OCI-LY7 (cell line): ENCODE results near the gene ATP9B. TPM values are rescaled to one million over a fixed set of nuclear protein-coding genes. Genes with fewer than 3 reads are reported as not detected.

ENCODE experiments used
- BruUV-seq: library from RNA; stranded (reverse); fragments of 400-500 nt; replicated peaks from 2 replicates; lab custom pipeline; 2021; lab: Mats Ljungman, UMichigan
- CTCF ChIA-PET: fragments of 300-600 bp; sonication (Branson Sonifier 250); formaldehyde crosslinking; loops from one replicate; lab custom pipeline; 2022; ENCODE audit warnings: antibody characterized with exemption; ENCODE audit not compliant: unreplicated experiment; lab: Charles Lee
- POLR2A ChIA-PET: fragments of 300-600 bp; sonication (Branson Sonifier 250); formaldehyde crosslinking; loops from one replicate; lab custom pipeline; 2022; ENCODE audit warnings: antibody characterized with exemption; lab: Charles Lee
- DNase-seq: peaks from one replicate; pipeline ENCODE4 v3.0.0-alpha.2; 2015; ENCODE audit warnings: low spot score
- H2AFZ ChIP-seq: fragments of 200-600 bp; sonication (generic), shearing (Covaris generic); 2 replicates; pipeline ENCODE4 v1.6.1; 2014; ENCODE audit warnings: mild to moderate bottlenecking, antibody characterized with exemption, low read length, moderate library complexity
- H3K27ac ChIP-seq: fragments of 200-600 bp; sonication (generic); 2 replicates; pipeline ENCODE4 v1.5.1; 2014; ENCODE audit warnings: mixed run types, low read depth, mild to moderate bottlenecking, moderate library complexity, low read length, inconsistent platforms; ENCODE audit not compliant: poor library complexity, severe bottlenecking
- H3K36me3 ChIP-seq: fragments of 200-600 bp; sonication (generic); 2 replicates; pipeline ENCODE4 v1.6.1; 2014; ENCODE audit warnings: mild to moderate bottlenecking, antibody characterized with exemption, low read length, moderate library complexity, mixed read lengths; ENCODE audit not compliant: insufficient read depth
- H3K4me1 ChIP-seq: fragments of 200-600 bp; sonication (generic); 2 replicates; pipeline ENCODE4 v1.5.1; 2014; ENCODE audit warnings: mild to moderate bottlenecking, low read length; ENCODE audit not compliant: insufficient read depth, poor library complexity, severe bottlenecking
- H3K4me2 ChIP-seq: fragments of 200-600 bp; sonication (generic); 2 replicates; pipeline ENCODE4 v1.6.1; 2014; ENCODE audit warnings: mild to moderate bottlenecking, low read length
- H3K4me3 ChIP-seq: fragments of 200-600 bp; sonication (generic); 2 replicates; pipeline ENCODE4 v1.5.1; 2014; ENCODE audit warnings: mild to moderate bottlenecking, low read depth, low read length; ENCODE audit not compliant: poor library complexity, severe bottlenecking
- H3K79me2 ChIP-seq: fragments of 200-600 bp; sonication (generic); 2 replicates; pipeline ENCODE4 v1.6.1; 2016; ENCODE audit warnings: low read depth, mild to moderate bottlenecking, low read length, moderate library complexity, mixed read lengths; ENCODE audit not compliant: insufficient read depth
- H3K9me2 ChIP-seq: fragments of 200-600 bp; sonication (generic); 2 replicates; pipeline ENCODE4 v1.6.1; 2016; ENCODE audit warnings: mild to moderate bottlenecking, low read length, mixed read lengths; ENCODE audit not compliant: insufficient read depth
- H3K9me3 ChIP-seq: fragments of 200-600 bp; sonication (generic); 2 replicates; pipeline ENCODE4 v1.6.1; 2014; ENCODE audit warnings: mild to moderate bottlenecking, mixed run types, low read length, mixed read lengths
- H4K20me1 ChIP-seq: fragments of 200-600 bp; sonication (generic); 2 replicates; pipeline ENCODE4 v1.6.1; 2014; ENCODE audit warnings: mild to moderate bottlenecking, antibody characterized with exemption, low read length, moderate library complexity, mixed read lengths; ENCODE audit not compliant: insufficient read depth
- CTCF ChIP-seq: fragments of 200-600 bp; sonication (generic); conservative IDR thresholded peaks from 2 replicates; pipeline ENCODE4 v1.5.1; 2014; ENCODE audit warnings: mild to moderate bottlenecking, antibody characterized with exemption, low read length, moderate library complexity, mixed read lengths
- EZH2phosphoT487 ChIP-seq: fragments of 200-600 bp; sonication (generic); IDR thresholded peaks from 2 replicates; pipeline ENCODE4 v1.6.1; 2018; ENCODE audit warnings: low read depth, borderline replicate concordance, mild to moderate bottlenecking, mixed run types, antibody characterized with exemption, low read length, moderate library complexity, mixed read lengths
- intact Hi-C: fragments of 100-400 bp; cut with micrococcal nuclease; formaldehyde crosslinking; loops from one replicate; pipeline ENCODE4 v1.10.0; 2022; ENCODE audit not compliant: unreplicated experiment
- total RNA-seq, 2 experiments: library from RNA; depleted of rRNA in 1 of 2; stranded (reverse); fragments of >200 nt in 1 of 2; shearing (Covaris generic) in 1 of 2; gene quantifications; 2 replicates each; pipeline ENCODE4 v1.2.3, GENCODE V29; 2014 to 2022

The ATP9B gene
- total RNA-seq, 2 experiments from 2014 or later = 27.1 to 36.4 TPM

GRCh38 chr18:79062806-79063205, 6.4 kb upstream of the ATP9B start:
- Histone ChIP-seq H2AFZ (no peak overlapping the region), H3K9me2 (no peaks in the 10 kb centered on the region), H3K27ac (no peak overlapping the region), H3K79me2 (no peaks in the 10 kb centered on the region), H3K4me3 (no peak overlapping the region), H3K36me3 (no peaks in the 10 kb centered on the region), H3K4me2 (no peak overlapping the region), H4K20me1 (no peaks in the 10 kb centered on the region), H3K4me1 (no peaks in the 10 kb centered on the region), H3K9me3 (no peaks in the 10 kb centered on the region)
- TF ChIP-seq CTCF (no peak), EZH2phosphoT487 (no peak)
- no TSS peak for BruUV-seq
- ChIA-PET CTCF (no interaction called here), POLR2A (no interaction called here)
- intact Hi-C loops = no loop called here
- no peak for DNase-seq

DNA sequence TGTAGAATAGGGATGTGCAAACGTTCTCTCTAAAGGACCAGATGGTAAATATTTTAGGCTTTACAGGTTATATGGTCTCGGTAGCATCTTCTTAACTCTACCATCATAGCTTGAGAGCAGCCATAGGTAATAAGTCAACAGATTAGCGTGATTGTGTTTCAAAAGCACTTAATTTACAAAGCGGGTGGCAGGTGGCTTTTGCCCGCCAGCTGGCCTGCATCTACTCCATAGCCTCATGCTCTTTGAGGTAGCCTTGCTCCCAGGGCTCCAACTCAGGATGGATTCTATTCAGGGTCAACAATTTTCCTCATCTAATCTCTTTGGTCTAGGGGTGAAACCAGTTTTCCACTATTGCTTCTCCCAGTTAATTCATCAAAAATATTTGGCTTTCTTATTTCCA, 5.0 kb upstream of the ATP9B start:
- H3K36me3 ChIP-seq = no peaks in the 10 kb centered on the region
- TF ChIP-seq EZH2phosphoT487 = no peak
- no peak for TF ChIP-seq CTCF
- H2AFZ ChIP-seq = no peak overlapping the region
- H3K9me3 ChIP-seq = no peaks in the 10 kb centered on the region
- ChIA-PET POLR2A (no interaction called here), CTCF (no interaction called here)
- no peaks in the 10 kb centered on the region for H3K79me2 ChIP-seq
- H3K27ac ChIP-seq = no peak overlapping the region
- H3K4me3 ChIP-seq = no peak overlapping the region
- intact Hi-C loops = no loop called here
- H3K4me1 ChIP-seq = no peaks in the 10 kb centered on the region
- H4K20me1 ChIP-seq = no peaks in the 10 kb centered on the region
- H3K9me2 ChIP-seq = no peaks in the 10 kb centered on the region
- no TSS peak for BruUV-seq
- no peak overlapping the region for H3K4me2 ChIP-seq
- DNase-seq = no peak

- DNase-seq = no peak
- Histone ChIP-seq H3K9me2 (no peaks in the 10 kb centered on the region), H3K27ac (no peak overlapping the region), H3K9me3 (no peaks in the 10 kb centered on the region), H3K4me1 (peaks cover 2% of the 10 kb centered on the region), H2AFZ (no peak overlapping the region), H3K36me3 (no peaks in the 10 kb centered on the region), H3K4me2 (no peak overlapping the region), H4K20me1 (no peaks in the 10 kb centered on the region), H3K79me2 (peaks cover 12% of the 10 kb centered on the region), H3K4me3 (no peak overlapping the region)
- ChIA-PET CTCF (no interaction called here), POLR2A (no interaction called here)
- TF ChIP-seq EZH2phosphoT487 (no peak), CTCF (no peak)
- no TSS peak for BruUV-seq
- intact Hi-C loops = no loop called here
Observed at GRCh38 chr18:79065802-79066201, 3.4 kb upstream of the ATP9B start.
